IPS-20b (cell line): ENCODE results near the gene ARFGEF3.

Experiments used
- H3K27ac ChIP-seq: one replicate; pipeline ENCODE4 v1.5.1; 2013; ENCODE audit warnings: low read length
- H3K27me3 ChIP-seq: 2 replicates; pipeline ENCODE4 v1.6.1; 2013; ENCODE audit warnings: mild to moderate bottlenecking, low read length, inconsistent platforms; ENCODE audit not compliant: insufficient read depth
- H3K36me3 ChIP-seq: 2 replicates; pipeline ENCODE4 v1.6.1; 2013; ENCODE audit warnings: low read depth, mild to moderate bottlenecking, inconsistent platforms, low read length, moderate library complexity; ENCODE audit not compliant: insufficient read depth
- H3K4me1 ChIP-seq: 2 replicates; pipeline ENCODE4 v1.6.1; 2013; ENCODE audit warnings: mild to moderate bottlenecking, control low read depth, inconsistent platforms, low read length, moderate library complexity; ENCODE audit not compliant: insufficient read depth
- H3K4me3 ChIP-seq: 2 replicates; pipeline ENCODE4 v1.5.1; 2013; ENCODE audit warnings: mild to moderate bottlenecking, low read length, inconsistent platforms
- H3K9ac ChIP-seq: 2 replicates; pipeline ENCODE4 v1.6.1; 2013; ENCODE audit warnings: low read depth, mild to moderate bottlenecking, inconsistent platforms, low read length, moderate library complexity
- H3K9me3 ChIP-seq: 2 replicates; pipeline ENCODE4 v1.6.1; 2013; ENCODE audit warnings: mild to moderate bottlenecking, low read depth, low read length, inconsistent platforms; ENCODE audit not compliant: insufficient read depth

The ARFGEF3 gene

DNA sequence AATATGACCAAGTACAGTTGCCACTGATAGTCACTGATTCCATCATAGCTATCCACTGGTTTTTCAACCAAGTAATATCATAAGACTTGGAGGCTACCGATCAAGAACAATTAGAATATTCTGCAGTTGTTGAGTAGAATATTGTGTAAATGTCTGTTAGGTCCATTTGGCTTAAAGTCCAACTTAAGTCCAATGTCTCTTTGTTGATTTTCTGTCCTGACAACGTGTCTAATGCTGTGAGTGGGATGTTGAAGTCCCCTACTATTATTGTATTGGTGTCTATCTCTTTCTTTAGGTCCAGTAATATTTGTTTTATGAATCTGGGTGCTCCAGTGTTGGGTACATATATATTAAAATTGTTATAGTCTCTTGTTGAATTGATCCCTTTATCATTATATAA, 13.9 kb downstream of the ARFGEF3 start:
- Histone ChIP-seq H3K27ac (no peak overlapping the region), H3K4me1 (no peaks in the 10 kb centered on the region), H3K9ac (no peak overlapping the region), H3K36me3 (peaks cover 6% of the 10 kb centered on the region; the same call in 1 of the 2 replicates), H3K4me3 (no peak overlapping the region), H3K9me3 (peaks cover 5% of the 10 kb centered on the region; the same call in 1 of the 2 replicates), H3K27me3 (no peaks in the 10 kb centered on the region)

DNA sequence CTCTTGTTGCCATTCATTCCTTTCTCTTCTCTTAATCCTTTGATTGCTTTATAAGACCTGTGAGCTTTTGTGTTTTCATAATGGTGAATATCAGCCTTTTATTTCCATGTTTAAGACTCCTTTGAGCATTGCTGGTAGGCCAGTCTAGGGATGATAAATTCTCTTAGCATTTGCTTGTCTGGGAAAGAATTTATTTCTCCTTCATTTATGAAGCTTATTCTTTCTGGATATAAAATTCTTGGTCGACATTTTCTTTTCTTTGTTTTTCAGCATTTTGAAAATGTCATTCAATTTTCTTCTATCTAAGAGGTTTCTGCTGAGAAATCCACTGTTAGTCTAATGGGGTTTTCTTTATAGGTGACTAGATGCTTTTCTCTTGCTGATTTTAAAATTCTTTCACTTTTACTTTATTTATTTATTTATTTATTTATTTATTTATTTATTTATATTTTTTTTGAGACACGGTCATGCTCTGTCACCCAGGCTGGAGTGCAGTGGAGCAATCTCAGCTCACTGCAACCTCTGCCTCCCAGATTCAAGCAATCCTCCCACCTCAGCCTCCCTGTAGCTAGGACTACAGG, 15.0 kb downstream of the ARFGEF3 start:
- Histone ChIP-seq H3K9ac (no peak overlapping the region), H3K27me3 (no peaks in the 10 kb centered on the region), H3K27ac (no peak overlapping the region), H3K9me3 (peaks cover 5% of the 10 kb centered on the region; the same call in 1 of the 2 replicates), H3K4me3 (no peak overlapping the region), H3K4me1 (peaks cover 1% of the 10 kb centered on the region; the same call in 1 of the 2 replicates), H3K36me3 (no peaks in the 10 kb centered on the region)

DNA sequence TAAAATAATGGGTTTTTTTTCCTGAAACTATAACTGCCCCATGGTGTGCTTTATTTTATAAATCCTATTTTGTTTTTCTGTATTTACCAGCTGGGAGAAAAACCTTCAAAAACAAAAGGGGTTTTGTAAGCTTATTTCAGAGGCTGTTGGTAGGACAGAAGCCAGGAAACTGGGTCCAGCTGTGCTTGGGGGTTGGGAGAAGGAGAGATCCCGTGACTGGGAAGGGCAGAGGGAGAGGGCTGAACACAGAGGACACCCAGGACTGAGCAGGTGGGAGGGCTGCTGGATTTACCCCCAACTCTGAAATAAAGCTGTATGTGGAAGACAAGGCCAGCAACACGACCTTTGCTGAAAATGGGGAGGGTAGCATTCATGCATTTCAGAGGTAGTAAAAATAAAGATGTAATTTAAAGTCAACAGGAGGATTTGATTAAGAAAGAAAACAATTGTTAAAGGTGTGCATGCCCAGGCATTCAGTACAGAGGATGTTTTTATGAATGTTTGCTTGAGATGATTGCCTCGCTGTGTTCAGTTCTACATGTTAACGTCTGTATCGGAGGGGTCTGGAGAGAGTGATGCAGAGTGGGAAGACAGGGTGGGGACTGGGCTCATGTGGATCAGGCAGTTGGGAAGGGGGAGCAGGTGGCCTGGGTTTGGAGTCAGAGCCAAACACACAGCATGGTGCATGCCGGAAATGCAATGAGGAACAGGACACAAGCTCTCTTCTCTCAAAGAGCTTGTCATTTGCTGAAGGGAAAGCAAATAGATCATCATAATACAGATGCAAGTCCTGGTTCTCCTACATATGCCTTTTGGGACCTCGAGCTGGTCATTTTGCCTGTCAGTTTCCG, 21.4 kb downstream of the ARFGEF3 start:
- Histone ChIP-seq H3K9ac (peak overlapping the region; percentile 55), H3K36me3 (no peaks in the 10 kb centered on the region), H3K27me3 (no peaks in the 10 kb centered on the region), H3K4me1 (peaks cover 22% of the 10 kb centered on the region), H3K4me3 (peak overlapping the region; percentile 39; the same call in 1 of the 2 replicates), H3K27ac (peak overlapping the region; percentile 82), H3K9me3 (no peaks in the 10 kb centered on the region)

DNA sequence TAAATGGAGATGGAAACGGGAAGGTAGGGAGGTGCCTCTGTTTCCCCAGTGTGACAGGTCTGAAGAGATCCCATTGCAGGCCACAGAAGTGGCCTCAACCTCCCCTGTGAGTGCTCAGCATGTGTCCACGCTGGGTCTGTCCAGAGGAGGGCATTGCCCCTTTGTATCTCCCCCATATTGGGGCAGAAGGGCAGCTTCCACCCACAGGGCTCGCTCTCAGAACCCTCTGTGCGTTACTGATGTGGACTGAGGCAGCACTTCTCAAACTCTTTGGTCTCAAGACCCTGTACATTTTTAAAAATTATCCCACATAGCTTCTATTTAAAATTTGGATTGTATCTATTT, 22.0 kb downstream of the ARFGEF3 start:
- peaks cover 26% of the 10 kb centered on the region for H3K4me1 ChIP-seq
- H3K27me3 ChIP-seq: no peaks in the 10 kb centered on the region
- H3K27ac ChIP-seq: no peak overlapping the region
- peak overlapping the region; percentile 39; the same call in 1 of the 2 replicates for H3K4me3 ChIP-seq
- no peaks in the 10 kb centered on the region for H3K9me3 ChIP-seq
- H3K36me3 ChIP-seq: no peaks in the 10 kb centered on the region
- peak overlapping the region; percentile 55; the same call in 1 of the 2 replicates for H3K9ac ChIP-seq

DNA sequence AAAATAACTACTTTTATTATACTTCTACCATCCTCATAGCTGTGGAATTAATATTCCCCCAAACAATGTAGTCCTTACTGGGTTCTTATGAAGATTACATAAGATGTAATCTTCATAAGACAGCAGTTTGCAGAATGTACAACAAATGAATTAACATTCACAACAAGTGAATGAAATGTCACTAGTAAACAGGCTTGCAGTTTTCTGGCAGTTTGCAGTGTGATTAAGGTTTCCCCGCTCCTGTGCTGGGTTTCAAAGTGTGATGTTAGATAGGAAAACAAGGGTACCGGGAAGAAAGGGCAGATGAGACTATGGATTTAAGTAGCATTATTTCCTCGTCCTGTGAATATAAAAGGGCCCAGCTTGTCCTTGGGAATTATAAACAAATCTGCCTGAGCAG, 22.5 kb downstream of the ARFGEF3 start:
- H3K9me3 ChIP-seq: no peaks in the 10 kb centered on the region
- H3K4me1 ChIP-seq: peaks cover 27% of the 10 kb centered on the region
- H3K27ac ChIP-seq: no peak overlapping the region
- H3K36me3 ChIP-seq: no peaks in the 10 kb centered on the region
- H3K4me3 ChIP-seq: no peak overlapping the region
- no peaks in the 10 kb centered on the region for H3K27me3 ChIP-seq
- no peak overlapping the region for H3K9ac ChIP-seq

DNA sequence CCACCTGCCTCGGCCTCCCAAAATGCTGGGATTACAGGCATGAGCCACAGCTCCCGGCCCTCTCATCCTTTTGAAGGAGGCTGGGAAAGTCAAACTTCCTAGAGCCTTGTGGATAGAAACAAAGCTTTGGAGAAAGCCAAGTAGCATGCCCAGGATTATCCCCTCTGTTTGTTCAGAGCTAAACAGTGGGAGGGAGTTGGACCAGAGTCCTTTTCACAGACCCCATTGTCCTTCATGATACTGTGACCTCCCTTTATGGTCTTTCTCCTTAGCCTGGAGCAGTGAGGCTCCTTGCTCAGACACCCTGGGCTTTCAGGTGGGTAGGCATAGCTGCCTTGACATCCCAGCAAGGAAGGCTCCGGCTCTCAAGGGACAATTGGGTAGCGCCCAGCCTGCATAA, 25.4 kb downstream of the ARFGEF3 start:
- Histone ChIP-seq H3K9ac (no peak overlapping the region), H3K4me1 (peaks cover 21% of the 10 kb centered on the region), H3K9me3 (no peaks in the 10 kb centered on the region), H3K27me3 (no peaks in the 10 kb centered on the region), H3K4me3 (no peak overlapping the region), H3K27ac (no peak overlapping the region), H3K36me3 (no peaks in the 10 kb centered on the region)

DNA sequence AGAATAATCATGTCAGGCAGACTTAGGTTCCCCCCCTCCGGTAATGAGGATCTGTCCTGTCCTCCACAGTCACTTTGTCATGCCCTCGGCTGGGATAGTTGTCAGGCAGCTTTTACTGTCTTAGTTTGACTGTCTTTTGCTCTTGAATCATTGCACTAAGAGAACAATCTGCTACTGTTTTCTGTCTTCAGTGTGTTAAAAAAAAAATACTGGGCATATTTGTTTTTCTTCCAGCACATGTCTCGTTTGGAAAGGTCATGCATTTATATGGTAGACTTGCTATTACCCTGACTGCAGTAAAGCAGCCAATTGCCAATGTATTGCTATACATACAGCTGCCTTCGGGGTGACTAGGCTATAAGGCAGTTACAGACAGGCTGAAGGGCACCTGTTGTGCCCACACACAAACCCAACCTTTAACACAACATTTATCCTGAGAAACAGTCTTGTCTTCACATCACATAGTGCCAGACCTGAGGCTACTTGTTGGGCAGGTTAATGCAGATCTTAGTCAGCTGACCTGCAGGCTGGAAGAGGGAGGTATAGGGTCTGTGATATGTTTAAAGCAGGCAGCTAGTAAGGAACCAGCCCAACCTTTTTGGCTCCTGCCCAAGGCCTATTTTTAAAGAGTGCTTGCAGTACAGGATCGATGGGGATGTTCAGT, 26.7 kb downstream of the ARFGEF3 start:
- Histone ChIP-seq H3K27me3 (no peaks in the 10 kb centered on the region), H3K9me3 (no peaks in the 10 kb centered on the region), H3K27ac (no peak overlapping the region), H3K36me3 (no peaks in the 10 kb centered on the region), H3K4me1 (peaks cover 14% of the 10 kb centered on the region), H3K9ac (no peak overlapping the region), H3K4me3 (no peak overlapping the region)

DNA sequence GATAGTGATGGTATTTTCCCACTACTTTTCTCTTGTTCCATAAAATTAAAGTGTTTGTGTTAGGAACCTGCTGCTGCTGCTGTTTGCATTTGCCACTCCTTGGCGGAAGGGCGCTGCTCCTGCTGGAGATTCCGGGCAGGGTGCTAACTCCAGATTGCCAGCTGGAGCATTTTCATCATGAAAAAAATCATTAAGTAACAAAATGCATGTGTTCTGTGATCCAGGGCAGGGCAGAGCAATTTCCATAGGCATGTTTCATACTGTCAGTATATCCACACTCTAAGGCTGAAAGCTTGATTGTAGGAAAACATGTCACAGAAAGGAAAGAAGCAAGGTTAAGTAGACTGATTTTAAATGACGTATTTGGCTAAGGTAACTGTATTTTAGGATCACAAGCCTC, 32.5 kb downstream of the ARFGEF3 start:
- H3K27ac ChIP-seq: no peak overlapping the region
- H3K4me3 ChIP-seq: no peak overlapping the region
- no peaks in the 10 kb centered on the region for H3K9me3 ChIP-seq
- no peaks in the 10 kb centered on the region for H3K27me3 ChIP-seq
- peaks cover 21% of the 10 kb centered on the region for H3K4me1 ChIP-seq
- no peaks in the 10 kb centered on the region for H3K36me3 ChIP-seq
- H3K9ac ChIP-seq: no peak overlapping the region

DNA sequence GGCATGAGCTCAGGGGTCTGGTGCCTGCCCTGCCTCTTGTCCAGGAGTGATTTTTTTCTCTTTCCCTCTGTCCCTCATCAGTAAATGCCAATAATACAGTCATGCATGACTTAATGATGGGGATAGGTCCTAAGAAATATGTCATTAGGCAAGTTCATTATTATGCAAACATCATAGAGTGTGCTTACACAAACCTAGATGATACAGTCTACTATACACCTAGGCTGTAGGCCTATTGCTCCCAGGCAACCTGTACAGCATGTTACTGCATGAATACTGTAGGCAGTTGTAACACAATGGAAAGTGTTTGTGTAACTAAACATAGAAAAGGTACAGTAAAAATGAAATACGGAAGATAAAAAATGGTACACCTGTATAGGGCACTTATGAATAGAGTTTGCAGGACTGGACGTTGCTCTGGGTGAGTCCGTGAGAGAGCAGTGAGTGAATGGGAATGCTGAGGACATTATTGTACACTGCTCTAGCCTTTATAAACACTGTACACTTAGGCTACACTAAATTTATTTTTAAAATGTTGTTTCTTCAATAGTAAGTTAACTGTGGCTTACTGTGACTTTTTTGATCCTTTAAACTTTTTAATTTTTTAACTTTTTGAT, 34.5 kb downstream of the ARFGEF3 start:
- H3K4me3 ChIP-seq: no peak overlapping the region
- no peak overlapping the region for H3K9ac ChIP-seq
- H3K27me3 ChIP-seq: no peaks in the 10 kb centered on the region
- peaks cover 21% of the 10 kb centered on the region for H3K4me1 ChIP-seq
- H3K36me3 ChIP-seq: no peaks in the 10 kb centered on the region
- no peak overlapping the region for H3K27ac ChIP-seq
- no peaks in the 10 kb centered on the region for H3K9me3 ChIP-seq

DNA sequence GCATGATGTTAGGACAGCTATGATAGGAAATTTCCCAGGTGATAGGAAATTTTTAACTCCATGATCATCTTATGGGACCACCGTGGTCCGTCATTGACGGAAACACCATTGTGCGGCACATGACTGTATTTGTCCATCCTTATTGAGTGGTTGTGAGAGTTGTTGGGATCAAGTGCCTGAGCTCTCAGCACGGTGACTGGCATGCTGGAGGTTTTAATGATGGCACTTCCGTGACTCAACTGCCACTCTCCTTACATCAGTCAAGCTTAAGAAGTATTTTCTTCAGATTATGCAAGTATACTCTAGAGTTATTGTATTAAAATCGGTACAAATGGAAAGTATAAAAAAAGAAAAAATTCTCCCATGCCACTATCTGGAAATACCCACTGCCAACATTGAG, 35.8 kb downstream of the ARFGEF3 start:
- Histone ChIP-seq H3K9me3 (no peaks in the 10 kb centered on the region), H3K27me3 (no peaks in the 10 kb centered on the region), H3K9ac (no peak overlapping the region), H3K36me3 (no peaks in the 10 kb centered on the region), H3K27ac (no peak overlapping the region), H3K4me3 (no peak overlapping the region), H3K4me1 (peaks cover 21% of the 10 kb centered on the region)

DNA sequence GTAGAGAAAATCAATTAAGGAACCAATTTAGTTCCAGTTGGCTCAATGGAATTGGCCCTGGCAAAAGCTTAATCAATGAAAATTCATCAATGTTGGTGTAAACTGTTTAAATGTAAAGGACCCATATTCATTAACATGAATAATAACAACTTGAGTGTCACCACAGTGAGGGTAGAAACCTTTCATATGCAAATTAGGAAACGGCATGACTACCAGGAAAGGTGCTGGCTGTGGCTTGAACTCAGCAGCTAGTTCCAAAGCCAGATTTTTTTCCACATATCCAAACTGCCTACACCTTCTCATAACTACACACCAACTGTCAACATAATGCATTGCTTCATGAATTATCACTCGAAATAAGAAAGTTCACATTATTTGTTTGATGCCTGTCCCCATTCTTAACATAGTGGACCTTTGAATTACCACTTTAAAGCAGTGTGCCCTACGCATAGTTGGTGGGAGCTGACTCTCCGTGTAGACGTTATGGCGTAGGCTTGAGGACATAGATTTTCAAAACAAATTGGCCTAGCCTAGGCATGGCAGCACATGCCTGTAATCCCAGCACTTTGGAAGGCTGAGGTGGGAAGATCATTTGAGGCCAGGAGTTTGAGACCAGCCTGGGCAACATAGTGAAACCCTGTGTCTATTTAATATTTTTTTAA, 36.8 kb downstream of the ARFGEF3 start:
- Histone ChIP-seq H3K27me3 (no peaks in the 10 kb centered on the region), H3K9ac (no peak overlapping the region), H3K4me1 (peaks cover 16% of the 10 kb centered on the region)

More for the DNA sequence above, 36.8 kb downstream of the ARFGEF3 start:
- H3K9me3 ChIP-seq: no peaks in the 10 kb centered on the region
- H3K27ac ChIP-seq: no peak overlapping the region
- H3K36me3 ChIP-seq: no peaks in the 10 kb centered on the region
- peak overlapping the region; percentile 45; the same call in 1 of the 2 replicates for H3K4me3 ChIP-seq
